Stimulated activated naive CD8-positive, alpha-beta T cell treated with anti-CD3 and anti-CD28 coated beads, Interleukin-15, amount 100 ng/mL, for 72 hours (primary cell): ENCODE data around the gene P2RX6.
"Not testable (repeated sequence)": the region's sequence is repeated elsewhere in the genome, so short reads cannot be mapped to it uniquely, and the experiment has no call there.

Experiments
- ATAC-seq: fragments of 150-1000 bp; cut with Tn5 transposase; 2 replicates; pipeline ENCODE4 v1.10.0; 2021; ENCODE audit warnings: mild to moderate bottlenecking, moderate library complexity
- DNase-seq, 2 donors: peaks; one replicate each; pipeline ENCODE4 v3.0.0; 2021 to 2022
- H3K27ac Mint-ChIP-seq, 2 donors: one replicate each; pipeline ENCODE4 v1.8.0; 2022; ENCODE audit warnings: mild to moderate bottlenecking in 2 of 2, mixed read lengths in 2 of 2, moderate library complexity in 2 of 2
- H3K27me3 Mint-ChIP-seq: one replicate; pipeline ENCODE4 v1.8.0; 2022; ENCODE audit warnings: mixed read lengths
- H3K4me1 Mint-ChIP-seq: one replicate; pipeline ENCODE4 v1.8.0; 2022; ENCODE audit warnings: mild to moderate bottlenecking, mixed read lengths
- H3K4me3 Mint-ChIP-seq, 2 donors: one replicate each; pipeline ENCODE4 v1.8.0; 2022; ENCODE audit warnings: mild to moderate bottlenecking in 2 of 2, mixed read lengths in 2 of 2, moderate library complexity in 1 of 2
- H3K9me3 Mint-ChIP-seq, 2 donors: one replicate each; pipeline ENCODE4 v1.8.0; 2022; ENCODE audit warnings: mixed read lengths in 2 of 2

P2RX6 gene

GRCh38 chr22:21055880-21056319 lies 40.9 kb downstream of the P2RX6 start:
- Mint-ChIP-seq H3K27me3 (peaks cover 22% of the 10 kb centered on the region), H3K4me1 (peaks cover 40% of the 10 kb centered on the region), H3K27ac (peak overlapping the region in 1 of 2 donors; percentile 88), H3K9me3 (no peaks in the 10 kb centered on the region), H3K4me3 (peak overlapping the region in 1 of 2 donors; percentile 65)
- no peak for DNase-seq
- ATAC-seq, result peak; percentile 23

GRCh38 chr22:21060363-21060762 lies 45.4 kb downstream of the P2RX6 start:
- H3K9me3 Mint-ChIP-seq, H3K27ac Mint-ChIP-seq, ATAC-seq, H3K4me3 Mint-ChIP-seq, DNase-seq: not testable (repeated sequence)
- peaks cover 16% of the 10 kb centered on the region for H3K4me1 Mint-ChIP-seq
- H3K27me3 Mint-ChIP-seq, result peaks cover 19% of the 10 kb centered on the region

- DNase-seq, H3K27ac Mint-ChIP-seq, H3K4me3 Mint-ChIP-seq, H3K4me1 Mint-ChIP-seq, ATAC-seq, H3K27me3 Mint-ChIP-seq, H3K9me3 Mint-ChIP-seq: not testable (repeated sequence)
These were observed 46.8 kb downstream of the P2RX6 start for GRCh38 chr22:21061660-21062321.

DNA sequence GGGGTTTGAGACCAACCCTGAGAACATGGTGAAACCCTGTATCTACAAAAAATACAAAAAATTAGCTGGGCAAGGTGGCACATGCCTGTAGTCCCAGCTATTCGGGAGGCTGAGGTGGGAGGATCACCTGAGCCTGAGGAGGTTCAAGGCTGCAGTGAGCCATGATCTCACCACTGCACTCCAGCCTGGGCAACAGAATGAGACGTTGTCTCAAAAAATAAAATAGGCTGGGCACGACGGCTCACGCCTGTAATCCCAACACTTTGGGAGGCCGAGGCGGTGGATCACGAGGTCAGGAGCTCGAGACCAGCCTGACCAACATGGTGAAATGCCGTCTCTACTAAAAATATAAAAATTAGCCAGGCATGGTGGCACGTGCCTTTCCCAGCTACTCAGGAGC lies 49.5 kb downstream of the P2RX6 start:
- not testable (repeated sequence) for H3K27ac Mint-ChIP-seq, DNase-seq

GRCh38 chr22:21064917-21065864 lies 50.2 kb downstream of the P2RX6 start:
- no peak for ATAC-seq
- no peak overlapping the region for H3K27ac Mint-ChIP-seq
- no peaks in the 10 kb centered on the region for H3K27me3 Mint-ChIP-seq
- H3K4me1 Mint-ChIP-seq, result peaks cover 12% of the 10 kb centered on the region
- no peaks in the 10 kb centered on the region for H3K9me3 Mint-ChIP-seq
- H3K4me3 Mint-ChIP-seq, result no peak overlapping the region
- DNase-seq, result no peak

More for the DNA sequence above, 49.5 kb downstream of the P2RX6 start:
- not testable (repeated sequence) for H3K9me3 Mint-ChIP-seq, H3K27me3 Mint-ChIP-seq, ATAC-seq, H3K4me3 Mint-ChIP-seq
- H3K4me1 Mint-ChIP-seq, result peaks cover 12% of the 10 kb centered on the region

DNA sequence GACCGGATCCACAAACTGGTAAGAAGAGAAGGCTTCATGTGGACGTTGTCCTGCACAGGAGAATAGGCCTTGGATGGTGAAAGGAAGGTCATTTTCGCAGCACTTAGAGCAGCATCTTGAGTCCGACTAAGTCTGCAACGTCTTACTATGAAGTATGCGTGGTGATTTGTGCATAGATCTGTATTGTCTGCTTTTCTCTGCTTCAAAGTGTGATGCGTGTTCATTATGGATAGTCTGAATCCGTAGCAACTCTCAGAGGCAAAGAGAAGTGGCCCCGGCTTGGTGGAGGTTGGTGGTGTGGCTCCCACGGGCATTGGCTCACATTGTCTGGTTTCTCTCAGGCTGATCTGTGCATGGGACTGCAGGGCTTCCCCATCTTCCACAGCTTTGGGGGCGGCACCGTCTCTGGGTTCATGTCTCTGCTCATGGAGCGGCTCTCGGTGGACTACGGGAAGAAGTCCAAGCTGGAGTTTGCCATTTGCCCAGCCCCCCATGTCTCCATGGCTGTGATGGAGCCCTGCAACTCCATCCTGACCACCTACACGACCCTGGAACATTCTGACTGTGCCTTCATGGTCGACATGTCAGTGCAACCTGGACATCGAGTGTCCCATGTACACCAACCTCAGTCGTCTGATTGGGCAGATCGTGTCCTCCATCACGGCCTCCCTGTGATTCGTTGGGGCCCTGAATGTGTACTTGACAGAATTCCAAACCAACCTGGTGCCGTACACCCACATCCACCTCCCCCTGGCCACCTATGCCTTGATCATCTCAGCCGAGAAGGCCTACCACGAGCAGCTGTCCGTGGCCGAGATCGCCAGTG lies 52.3 kb downstream of the P2RX6 start:
- H3K27ac Mint-ChIP-seq, result no peak overlapping the region
- H3K27me3 Mint-ChIP-seq, result no peaks in the 10 kb centered on the region
- H3K4me3 Mint-ChIP-seq, result no peak overlapping the region
- no peak for ATAC-seq
- H3K9me3 Mint-ChIP-seq, result no peaks in the 10 kb centered on the region
- peaks cover 12% of the 10 kb centered on the region for H3K4me1 Mint-ChIP-seq
- no peak for DNase-seq

DNA sequence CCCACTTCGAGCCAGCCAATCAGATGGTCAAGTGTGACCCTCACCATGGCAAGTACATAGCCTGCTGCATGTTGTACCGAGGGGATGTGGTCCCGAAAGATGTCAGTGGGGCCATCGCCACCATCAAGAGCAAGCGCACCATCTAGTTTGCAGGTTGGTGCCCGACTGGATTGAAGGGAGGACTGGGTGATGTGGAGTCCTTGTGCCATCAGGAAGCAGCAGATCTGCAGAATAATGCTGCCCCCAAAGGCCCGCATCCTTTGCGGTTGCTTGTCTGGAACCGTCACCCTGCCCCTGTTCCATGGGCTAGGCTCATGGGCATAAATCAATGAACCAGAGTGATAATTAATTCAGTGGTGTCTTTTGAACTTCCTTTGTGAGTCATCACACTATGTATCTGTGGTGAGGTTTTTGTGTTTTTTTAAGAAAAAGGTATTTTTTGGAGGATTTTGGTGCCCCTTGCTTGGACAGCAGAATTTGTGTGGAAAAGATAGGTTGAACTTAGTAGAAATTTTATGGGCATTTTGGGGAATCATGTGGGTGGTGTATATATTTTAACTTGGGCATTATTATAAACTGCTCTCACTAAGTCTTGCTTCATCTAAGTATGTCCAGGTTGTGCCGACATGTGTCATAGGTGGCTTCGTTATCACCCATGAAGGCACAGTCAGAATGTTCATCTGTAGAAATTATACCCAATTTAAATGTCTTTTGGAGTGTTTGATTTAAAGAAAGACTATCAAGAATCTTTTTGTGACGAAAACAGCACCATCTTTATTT lies 53.1 kb downstream of the P2RX6 start:
- H3K4me3 Mint-ChIP-seq, result no peak overlapping the region
- H3K4me1 Mint-ChIP-seq, result peaks cover 12% of the 10 kb centered on the region
- H3K9me3 Mint-ChIP-seq, result no peaks in the 10 kb centered on the region
- peak; percentile 84 for ATAC-seq
- no peak overlapping the region for H3K27ac Mint-ChIP-seq
- no peak for DNase-seq
- no peaks in the 10 kb centered on the region for H3K27me3 Mint-ChIP-seq

DNA sequence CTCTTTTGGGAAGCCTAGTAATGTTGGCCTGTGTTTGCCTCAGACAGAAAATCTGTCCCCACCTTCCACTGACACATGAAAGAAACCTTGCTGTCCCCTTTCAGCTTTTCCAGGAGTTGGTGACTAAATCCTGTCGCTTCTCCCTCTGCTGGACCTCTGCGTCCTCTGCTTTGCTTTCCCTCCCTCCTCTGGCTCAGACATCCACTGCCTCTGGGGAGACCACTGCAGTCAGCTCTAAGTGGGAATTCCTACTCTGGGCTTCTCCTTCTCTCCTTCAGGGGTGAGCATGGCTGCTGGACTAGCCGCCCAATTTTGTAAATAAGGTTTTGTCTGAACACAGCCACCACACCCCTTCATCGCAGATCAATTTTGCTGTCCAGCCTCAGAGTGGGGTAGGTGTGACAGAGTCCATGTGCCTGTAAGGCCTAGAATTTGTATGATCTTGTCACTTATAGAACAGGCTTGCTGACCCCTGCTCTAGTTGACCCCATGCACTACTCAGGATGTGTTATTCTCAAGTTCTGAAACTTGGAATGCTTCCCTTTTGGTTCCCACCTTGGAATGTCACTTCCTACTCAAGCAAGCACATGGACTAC lies 53.8 kb downstream of the P2RX6 start:
- peaks cover 12% of the 10 kb centered on the region for H3K4me1 Mint-ChIP-seq
- H3K27ac Mint-ChIP-seq, result no peak overlapping the region
- DNase-seq, result no peak
- H3K27me3 Mint-ChIP-seq, result no peaks in the 10 kb centered on the region
- ATAC-seq, result no peak
- H3K4me3 Mint-ChIP-seq, result no peak overlapping the region
- H3K9me3 Mint-ChIP-seq, result no peaks in the 10 kb centered on the region

- ATAC-seq (no peak), DNase-seq (no peak)
- Mint-ChIP-seq H3K27me3 (no peaks in the 10 kb centered on the region), H3K4me1 (peaks cover 12% of the 10 kb centered on the region), H3K27ac (no peak overlapping the region), H3K4me3 (no peak overlapping the region), H3K9me3 (no peaks in the 10 kb centered on the region)
These were observed 54.4 kb downstream of the P2RX6 start for GRCh38 chr22:21069375-21069774.

- H3K27ac Mint-ChIP-seq, result no peak overlapping the region
- no peak overlapping the region for H3K4me3 Mint-ChIP-seq
- peaks cover 12% of the 10 kb centered on the region for H3K4me1 Mint-ChIP-seq
- DNase-seq, result no peak
- no peaks in the 10 kb centered on the region for H3K27me3 Mint-ChIP-seq
- no peak for ATAC-seq
- H3K9me3 Mint-ChIP-seq, result no peaks in the 10 kb centered on the region
These were observed 56.0 kb downstream of the P2RX6 start for GRCh38 chr22:21070690-21071615.

GRCh38 chr22:21071796-21072195 lies 56.8 kb downstream of the P2RX6 start:
- not testable (repeated sequence) for H3K27me3 Mint-ChIP-seq, H3K4me3 Mint-ChIP-seq, DNase-seq, H3K9me3 Mint-ChIP-seq, ATAC-seq
- Mint-ChIP-seq H3K4me1 (peaks cover 12% of the 10 kb centered on the region), H3K27ac (peak overlapping the region in 1 of 2 donors; percentile 72)

- Mint-ChIP-seq H3K9me3 (no peaks in the 10 kb centered on the region), H3K27me3 (no peaks in the 10 kb centered on the region), H3K27ac (no peak overlapping the region), H3K4me3 (no peak overlapping the region), H3K4me1 (peaks cover 9% of the 10 kb centered on the region)
- DNase-seq (no peak), ATAC-seq (no peak)
These were observed 58.1 kb downstream of the P2RX6 start for GRCh38 chr22:21073023-21073422.

GRCh38 chr22:21073482-21073881 lies 58.5 kb downstream of the P2RX6 start:
- ATAC-seq (no peak), DNase-seq (no peak)
- Mint-ChIP-seq H3K27ac (no peak overlapping the region), H3K27me3 (no peaks in the 10 kb centered on the region), H3K4me1 (peaks cover 4% of the 10 kb centered on the region), H3K4me3 (no peak overlapping the region), H3K9me3 (no peaks in the 10 kb centered on the region)
